GM19023 (cell line): ENCODE data around the gene CNTNAP2.
A peak's percentile ranks its signal among the peaks of the same experiment; 100 is the strongest.

Source experiments
- ATAC-seq: cut with Tn5 transposase; IDR thresholded peaks from one replicate; pipeline ENCODE4 v1.9.1; 2021; ENCODE audit warnings: mild to moderate bottlenecking, moderate library complexity; ENCODE audit not compliant: unreplicated experiment

CNTNAP2 gene

DNA sequence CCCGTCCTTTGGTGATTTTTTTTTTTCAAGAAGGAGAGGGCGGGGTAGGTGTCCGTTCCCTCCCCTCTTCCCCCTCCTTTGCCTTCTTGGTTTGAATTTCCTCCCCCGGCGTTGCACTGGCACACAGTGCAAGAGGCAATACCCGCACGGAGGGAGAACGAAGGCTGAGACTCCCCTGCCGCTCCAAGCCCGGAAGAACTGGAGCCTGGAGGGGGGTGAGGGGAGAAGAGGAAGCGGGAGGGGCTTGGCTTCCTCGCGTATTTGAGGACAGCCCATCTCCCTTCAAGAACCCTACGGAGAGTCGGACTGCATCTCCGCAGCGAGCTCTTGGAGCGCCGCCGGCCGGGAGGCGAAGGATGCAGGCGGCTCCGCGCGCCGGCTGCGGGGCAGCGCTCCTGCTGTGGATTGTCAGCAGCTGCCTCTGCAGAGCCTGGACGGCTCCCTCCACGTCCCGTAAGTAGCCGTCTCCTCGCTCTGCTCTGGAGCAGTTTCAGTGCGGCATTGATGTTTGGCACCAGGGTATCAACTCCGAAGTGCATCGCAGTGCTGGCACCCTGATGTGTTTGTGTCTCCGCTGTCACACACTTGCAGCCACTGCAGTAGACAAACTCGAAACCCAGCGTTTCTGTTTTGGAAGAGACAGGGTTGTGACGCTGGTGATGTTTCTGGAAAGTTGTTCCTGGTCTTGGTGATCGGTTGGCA, at the start of gene CNTNAP2:
CNTNAP2 (plus strand) TSS at position 281 of the 702 bp plus-strand sequence; CDS start at position 357, 76 bp downstream.
- ATAC-seq = no peak

DNA sequence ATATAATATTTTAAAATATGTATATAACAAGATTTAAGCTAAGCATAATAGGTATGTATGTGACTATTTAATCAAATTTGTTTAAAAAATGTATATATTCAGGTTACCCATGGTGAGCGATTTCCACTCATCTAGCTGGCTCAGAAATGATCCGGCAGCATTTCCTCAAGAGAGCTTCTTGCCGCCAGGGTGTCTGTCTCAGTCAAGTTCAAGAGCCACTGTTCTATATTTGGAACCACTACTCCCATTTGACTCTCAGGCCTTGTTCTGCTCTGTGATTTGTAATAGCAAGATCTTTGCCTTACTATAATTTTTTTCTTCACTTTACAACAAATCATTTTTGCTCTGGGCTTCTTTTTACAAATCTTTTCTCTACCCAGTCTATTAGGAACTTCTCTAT, 48.7 kb upstream of the CNTNAP2 start:
- ATAC-seq = no peak

DNA sequence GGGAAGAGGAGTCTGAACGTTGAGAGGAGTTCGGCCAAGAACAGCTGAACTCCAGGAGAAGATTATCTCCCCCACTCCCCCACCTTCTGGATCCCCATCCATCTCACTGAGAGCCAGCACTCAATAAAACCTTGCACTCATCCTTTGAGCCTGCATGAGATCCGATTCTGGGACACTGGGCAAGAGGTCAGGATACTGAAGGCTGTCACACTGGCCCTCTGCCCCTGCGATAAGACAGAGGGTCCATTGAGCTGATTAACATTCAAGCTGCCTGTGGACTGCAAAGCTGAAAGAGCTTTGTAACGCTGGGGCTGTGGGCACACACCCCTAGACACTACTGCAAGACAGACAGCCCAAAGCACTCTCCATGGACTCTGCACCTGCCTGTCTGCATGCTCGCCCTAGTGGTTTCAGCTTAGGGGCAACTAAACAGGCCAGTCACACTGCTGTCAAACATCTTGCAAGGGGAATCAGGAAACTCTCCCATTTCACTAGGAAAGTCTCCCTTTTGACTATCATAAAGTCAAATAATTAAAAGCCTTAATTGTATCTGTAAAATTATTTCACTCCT, 42.3 kb upstream of the CNTNAP2 start:
- ATAC-seq = no peak

DNA sequence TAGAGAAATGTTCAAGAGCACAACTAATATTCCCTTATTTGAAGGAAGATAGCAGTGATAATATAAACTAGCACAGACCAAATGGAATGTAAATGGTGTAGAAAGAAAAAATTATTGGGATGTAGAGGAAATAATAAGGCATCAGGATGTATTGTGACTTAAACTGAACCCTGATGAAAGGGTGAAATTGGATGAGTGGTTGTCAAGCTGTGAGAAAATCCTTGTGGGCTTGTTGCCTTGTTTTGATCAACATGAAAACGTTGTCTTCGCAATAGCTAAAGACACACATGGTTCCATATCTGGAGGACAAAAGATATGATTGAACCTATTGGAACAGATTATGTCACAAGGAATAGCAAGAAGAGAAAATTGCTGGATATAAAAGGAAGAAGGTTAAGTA, 40.3 kb upstream of the CNTNAP2 start:
- ATAC-seq = no peak

DNA sequence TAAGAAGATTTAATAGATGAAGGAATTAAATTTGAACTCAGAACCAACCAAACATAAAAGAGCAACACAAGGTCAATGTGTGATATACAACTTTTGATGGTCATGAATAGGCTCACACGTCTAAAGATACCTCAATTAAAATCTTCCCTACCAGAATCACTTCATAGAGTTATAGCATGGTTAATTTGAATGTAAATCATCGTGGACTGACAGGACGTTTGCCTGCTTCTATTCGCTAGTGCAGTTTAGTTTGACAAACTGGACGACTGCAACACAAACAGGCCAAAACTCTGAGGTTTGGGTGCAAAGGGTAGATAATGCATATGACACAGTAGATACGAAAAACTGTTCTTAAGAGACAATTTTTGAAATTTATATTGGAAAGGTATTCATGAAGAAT, 32.5 kb upstream of the CNTNAP2 start:
- ATAC-seq = no peak

DNA sequence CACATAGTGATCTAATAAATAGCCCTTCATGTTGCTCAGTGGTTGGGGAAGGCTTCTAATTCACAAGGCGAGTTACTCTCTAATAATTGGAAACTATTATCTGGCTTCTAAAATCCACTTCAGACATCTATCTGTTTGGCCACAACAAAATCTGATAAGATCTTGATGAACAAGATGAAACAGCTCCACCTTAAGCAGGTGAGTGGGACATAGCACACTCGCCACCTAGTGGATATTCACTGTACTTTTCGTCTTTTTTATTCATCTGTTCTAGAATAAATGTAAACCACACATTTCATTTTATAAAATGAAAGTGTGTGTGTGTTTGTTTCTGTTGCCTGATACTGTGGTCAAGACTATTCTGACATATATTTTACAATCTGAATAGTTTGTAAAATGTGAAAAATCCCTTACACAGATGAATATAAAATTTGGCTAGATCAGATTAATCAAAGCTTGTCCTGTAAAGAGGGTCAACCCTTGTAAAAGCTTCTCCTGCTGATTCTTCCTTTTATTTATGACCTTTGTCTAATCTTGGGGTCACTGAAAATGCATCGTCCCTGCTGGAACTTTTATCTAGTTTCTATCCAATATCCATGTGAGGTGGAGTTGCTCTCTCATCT, 26.5 kb upstream of the CNTNAP2 start:
- peak; percentile 88 for ATAC-seq

DNA sequence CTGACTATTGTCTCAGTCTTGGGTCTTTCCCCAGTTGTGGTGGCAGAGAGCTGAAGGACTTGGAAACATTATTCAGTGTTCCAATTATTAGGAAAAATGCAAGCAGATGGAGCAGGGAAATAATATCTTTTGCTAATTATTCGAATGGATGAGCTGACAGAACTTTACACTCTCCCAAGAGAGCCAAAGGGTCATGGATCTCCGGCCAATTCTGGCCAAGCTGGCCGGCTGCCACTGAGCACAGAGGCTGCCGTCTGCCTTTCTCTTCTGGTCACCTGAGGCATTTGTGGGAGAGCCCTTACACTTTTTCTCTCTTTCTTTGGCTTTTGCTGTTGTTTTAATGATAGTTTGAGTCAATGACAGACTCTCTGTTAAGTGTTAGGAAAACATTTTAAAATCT, 22.2 kb upstream of the CNTNAP2 start:
- ATAC-seq = no peak

DNA sequence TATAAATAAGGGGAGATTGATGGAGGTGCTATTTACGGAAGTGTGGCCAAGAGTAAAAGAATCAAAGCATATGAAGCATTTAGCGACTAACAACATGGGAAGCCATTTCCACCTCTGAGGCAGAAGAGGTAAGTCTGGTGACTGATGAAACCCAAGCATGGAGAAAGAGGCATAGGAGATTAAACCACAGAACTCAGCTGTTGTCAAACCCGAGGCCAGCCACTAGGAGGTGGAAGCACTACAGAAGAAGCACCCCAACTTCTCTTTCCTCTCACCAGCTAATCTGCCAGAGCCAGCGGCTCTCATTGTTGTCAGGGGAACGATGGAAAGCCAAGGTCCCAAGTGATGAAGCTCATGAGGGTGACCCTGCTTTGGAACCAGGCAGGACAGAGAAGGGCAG, 19.6 kb upstream of the CNTNAP2 start:
- no peak for ATAC-seq

DNA sequence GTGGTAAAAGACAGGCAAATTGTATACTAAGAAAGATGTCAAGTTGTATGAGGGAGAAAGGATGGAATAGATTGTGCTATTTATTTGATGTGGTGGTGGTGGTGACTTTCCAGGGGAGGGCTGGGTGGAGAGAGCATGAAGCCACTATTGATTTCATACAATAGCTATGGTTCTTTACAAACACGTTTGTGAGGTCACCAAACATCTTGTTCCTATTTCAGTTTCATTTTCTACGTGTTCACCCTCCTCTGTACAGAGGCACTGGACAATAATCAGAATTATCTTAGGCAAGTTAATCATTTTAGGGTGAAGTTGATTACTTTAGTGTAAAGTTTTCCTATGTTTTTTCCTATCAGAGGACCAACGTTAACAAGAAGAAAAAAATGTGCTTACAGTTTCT, 10.3 kb upstream of the CNTNAP2 start:
- no peak for ATAC-seq

DNA sequence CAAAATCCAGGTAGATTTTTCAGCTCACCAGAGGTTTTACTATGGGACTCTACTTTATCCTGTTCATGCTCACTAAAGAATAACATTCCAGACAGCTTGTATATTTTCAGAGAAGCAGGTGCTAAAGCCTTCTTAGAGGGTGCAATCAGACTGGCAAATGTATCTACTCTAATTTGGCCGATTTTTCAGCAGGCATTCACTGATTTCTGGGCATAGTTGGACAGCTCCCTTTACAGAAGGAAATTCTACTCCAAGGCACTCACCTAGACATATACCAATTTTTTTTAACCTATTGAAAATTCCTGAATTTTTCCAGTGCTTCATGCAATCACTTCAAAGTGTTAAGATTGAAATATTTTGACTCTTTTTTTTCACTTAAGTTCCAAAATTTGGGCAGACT, 3.8 kb upstream of the CNTNAP2 start:
- no peak for ATAC-seq

DNA sequence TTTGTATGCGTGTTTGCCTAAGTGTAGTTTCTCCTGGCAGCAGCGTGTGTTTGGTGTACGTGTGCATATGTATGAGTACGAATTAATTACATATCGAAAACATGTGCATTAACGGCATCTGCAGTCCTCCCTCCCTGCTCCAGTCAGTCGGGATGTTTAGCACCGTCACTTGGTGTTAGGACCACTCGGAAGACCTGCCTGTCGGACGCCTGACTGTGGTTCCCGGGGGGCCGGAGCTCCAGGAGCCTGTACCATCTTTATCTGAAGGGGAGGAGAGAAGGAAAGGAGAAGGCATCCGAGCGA, 1.1 kb upstream of the CNTNAP2 start:
- no peak for ATAC-seq

DNA sequence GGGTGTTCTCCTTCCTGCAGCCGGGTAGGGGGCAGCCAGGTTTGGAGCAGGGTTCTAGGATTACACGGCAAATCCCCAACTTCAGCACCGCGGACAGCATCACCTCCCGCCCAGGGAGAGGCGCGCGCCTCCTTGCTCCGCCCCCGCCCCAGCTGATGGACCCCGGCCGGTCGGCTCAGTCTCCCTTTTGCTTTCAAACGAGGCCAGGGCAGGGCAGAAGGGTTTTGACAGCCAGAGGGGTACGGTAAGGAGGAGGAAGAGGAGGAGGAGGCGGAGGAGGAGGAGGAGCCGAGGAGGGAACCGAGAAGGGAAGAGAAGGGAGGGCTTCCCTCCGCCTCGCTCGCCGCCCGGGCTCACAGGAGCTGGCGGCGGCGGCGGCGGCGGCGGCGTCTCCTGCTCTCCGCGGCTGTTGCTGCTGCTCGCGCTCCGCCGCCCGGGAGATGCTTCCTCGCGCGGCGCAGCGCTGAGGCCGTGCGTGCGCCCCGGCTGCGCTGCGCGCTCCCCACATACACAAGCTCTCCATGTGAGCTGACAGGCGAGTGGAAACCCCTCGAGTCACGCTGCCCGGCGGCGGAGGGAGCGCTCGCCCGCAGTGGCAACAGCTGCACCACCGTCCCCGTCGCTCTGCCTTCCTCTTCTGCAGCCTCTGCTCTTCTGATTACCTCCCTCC, 615 bp upstream of the CNTNAP2 start:
- ATAC-seq = no peak

DNA sequence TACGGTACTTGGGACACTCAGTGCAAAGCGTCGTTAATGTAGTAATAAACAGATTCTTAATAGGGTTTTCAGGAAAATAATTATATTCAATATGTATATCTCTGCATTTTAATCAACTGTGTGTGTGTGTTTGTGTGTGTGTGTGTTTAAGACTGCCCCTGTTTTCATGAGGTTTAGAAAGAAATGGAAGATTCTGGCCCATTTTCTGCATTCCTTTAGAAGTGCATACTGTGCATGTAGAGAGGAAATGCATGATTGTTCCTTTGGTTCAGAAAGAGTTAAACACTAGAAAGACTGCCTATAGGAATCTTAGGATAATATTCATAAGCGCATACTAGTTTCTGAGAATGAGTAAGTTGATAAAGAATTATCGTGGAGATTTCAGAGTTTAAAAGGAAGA, 975 bp downstream of the CNTNAP2 start:
- ATAC-seq = no peak

DNA sequence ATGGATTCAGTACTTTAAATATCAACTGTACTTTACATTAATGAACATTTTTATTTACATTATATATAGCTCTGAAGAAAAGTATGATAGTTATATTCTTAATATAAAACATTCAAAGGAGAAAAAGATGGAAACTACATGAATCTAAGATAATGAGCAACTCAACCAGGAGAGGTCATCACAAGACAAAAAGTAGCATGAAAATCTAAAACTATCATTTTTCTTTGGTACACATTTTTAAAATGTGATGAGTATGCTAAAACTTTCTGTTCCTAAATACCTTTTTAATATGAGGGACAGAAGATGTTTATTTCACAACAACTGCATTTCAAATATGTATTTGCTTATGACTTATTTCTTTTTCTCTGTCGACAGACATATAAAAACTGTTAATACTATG, 2.4 kb downstream of the CNTNAP2 start:
- no peak for ATAC-seq

DNA sequence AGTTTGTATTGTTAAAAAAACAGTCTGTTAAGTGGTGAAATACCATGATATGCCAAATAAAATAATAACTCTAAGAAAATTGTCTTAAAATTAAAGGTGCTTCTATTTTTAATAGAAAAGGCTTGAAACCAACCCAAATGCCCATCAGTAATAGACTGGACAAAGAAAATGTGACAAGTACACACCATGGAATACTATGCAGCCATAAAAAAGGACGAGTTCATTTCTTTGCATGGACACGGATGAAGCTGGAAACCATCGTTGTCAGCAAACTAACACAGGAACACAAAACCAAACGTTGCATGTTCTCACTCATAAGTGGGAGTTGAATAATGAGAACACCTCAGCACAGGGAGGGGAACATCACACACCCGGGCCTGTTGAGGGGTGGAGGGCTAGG, 7.1 kb downstream of the CNTNAP2 start:
- ATAC-seq = no peak

DNA sequence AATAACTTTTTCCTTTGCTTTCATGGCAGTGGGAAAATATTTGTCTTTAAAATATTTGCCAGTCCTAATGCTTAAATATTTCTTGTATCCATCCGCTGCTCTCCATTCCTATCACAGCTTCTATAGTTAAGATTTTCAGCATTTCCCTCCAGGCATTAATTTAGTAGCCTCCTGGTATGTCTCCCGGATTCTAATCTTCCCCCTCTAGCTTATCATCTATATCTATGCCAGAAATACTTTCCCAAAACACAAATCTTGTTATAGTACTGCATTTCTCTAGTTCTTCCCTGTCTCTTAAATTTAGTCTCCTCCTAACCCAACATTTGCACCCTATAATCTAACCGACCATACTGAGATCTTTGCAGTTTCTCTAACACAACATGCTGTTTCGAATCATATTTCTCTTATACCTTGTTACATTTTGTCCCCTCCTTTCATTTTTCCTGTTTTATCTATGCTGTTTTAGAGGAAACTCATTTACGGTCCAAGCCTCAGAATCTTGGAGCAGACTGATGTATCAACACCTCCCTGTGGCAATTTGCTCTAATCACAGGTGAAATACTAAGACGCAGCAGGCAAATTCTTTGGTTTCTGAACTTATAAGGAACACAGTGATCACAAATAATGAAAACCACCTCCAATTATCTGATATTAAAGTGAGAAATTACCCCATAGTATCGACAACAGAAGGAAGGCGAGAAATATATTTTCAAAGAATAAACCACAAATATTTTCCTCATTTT, 10.3 kb downstream of the CNTNAP2 start:
- ATAC-seq = no peak

DNA sequence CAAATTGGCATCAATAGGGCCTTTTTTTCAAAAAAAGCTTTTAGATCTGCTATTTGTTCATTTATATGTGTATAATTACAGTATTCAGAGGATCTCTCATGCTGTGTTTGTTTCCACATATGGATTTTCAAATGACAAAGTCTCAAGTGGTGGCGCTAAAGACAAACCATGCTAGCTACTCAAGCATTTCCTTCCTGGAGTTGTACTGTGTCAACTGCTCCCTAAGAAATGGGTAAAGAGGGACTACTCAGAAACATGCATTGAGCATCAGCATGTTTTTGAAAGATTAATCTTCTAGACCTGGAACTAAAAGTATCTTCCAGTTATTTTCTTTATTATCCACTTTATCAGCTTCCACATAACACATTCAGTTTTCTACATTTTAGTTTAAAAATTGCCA, 12.7 kb downstream of the CNTNAP2 start:
- ATAC-seq = no peak

DNA sequence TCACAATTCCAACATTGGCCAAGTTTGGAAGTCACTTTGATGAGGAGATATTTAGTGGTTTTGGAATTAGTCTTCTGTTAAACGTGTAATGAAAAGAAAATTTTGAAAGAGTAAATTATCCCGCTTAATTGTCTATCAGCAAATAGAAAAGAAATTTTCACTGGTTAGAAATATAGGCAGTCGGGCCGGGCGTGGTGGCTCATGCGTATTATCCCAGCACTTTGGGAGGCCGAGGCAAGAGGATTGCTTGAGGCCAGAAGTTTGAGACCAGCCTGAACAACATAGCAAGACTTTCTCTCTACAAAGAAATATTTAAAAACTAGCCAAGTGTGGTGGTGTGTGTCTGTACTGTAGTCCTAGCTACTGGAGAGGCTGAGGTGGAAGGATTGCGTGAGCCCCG, 13.4 kb downstream of the CNTNAP2 start:
- no peak for ATAC-seq

DNA sequence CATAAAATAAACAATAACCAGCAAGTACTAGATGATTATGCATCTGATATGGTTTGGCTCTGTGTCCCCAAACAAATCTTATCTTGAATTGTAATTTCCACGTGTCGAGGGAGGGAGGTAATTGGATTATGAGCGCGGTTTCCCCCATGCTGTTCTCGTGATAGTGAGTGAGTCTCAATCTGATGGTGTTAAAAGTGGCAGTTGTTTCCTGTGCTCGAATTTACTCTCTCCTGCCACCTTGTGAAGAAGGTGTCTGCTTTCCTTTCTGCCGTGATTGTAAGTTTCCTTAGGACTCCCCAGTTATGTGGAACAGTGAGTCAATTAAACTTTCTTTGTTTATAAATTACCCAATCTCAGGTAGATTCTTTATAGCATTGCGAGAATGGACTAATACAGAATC, 15.1 kb downstream of the CNTNAP2 start:
- ATAC-seq = no peak

DNA sequence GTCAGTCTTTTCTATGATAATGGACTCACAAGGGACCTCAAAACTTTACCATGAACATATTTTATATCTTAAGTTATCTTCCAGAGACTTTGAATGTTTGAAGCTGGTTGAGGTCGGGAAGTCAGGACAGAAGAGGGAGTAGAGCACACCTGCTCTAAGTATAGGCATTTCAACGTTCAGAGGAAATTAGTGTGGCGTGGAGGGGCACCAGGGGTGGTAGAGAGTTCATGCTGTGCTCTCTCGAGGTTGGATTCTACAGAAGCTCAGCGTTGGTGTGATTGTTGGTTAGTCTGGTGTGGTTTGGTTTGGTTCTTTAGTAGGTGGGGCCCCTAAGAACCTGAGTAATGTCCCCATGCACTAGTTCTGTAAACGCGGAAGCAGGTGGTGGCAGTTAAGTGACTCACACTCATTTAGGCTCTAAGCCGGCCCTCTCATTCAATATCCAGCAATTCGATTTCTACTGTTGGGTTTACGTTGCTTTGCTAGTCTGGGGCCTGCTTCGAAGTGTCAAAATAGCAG, 19.8 kb downstream of the CNTNAP2 start:
- no peak for ATAC-seq

DNA sequence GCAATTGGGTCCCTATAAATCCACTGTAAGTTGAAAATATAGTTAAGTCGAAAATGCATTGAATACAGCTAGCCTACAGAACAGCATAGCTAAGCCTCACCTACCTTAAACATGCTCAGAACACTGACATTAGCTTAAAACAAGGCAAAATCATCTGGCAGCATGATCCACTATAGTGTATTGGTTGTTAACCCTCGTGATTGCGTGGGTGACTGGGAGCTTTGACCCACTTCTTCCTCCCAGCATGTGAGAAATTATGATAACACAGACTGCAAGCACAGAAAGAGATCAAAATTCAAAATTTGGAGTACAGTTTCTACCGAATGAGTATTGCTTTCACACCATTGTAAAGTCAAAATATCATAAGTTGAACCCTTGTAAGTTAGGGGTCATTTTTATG, 22.3 kb downstream of the CNTNAP2 start:
- no peak for ATAC-seq
